Metanephros (tissue), 1 donor: ENCODE data around the gene EDDM3A. TPM values are rescaled to one million over a fixed set of nuclear protein-coding genes. Genes with fewer than 3 reads are reported as not detected.

ENCODE experiments used
- total RNA-seq: library from RNA; depleted of rRNA; stranded (reverse); fragments of >200 nt; gene quantifications from one replicate; pipeline ENCODE4 v1.2.3, GENCODE V29; 2014

Gene EDDM3A, protein sequence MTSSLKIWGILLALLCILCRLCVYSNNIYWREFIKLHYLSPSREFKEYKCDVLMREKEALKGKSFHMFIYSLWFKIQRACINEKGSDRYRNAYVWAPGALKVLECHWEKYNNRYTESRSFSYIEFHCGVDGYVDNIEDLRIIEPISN
- not detected for total RNA-seq

GRCh38 chr14:20745571-20746358 is at the start of gene EDDM3A:
EDDM3A (plus strand) TSS chr14:20745887; CDS start chr14:20747581, 1,694 bp downstream.

Other genes with a start within 250 kb of the EDDM3A start
- gene RNASE10, start 240.3 kb upstream of the EDDM3A start, total RNA-seq: not detected
- gene RNASE9, start 184.8 kb upstream of the EDDM3A start, total RNA-seq: not detected
- not detected for gene RNASE11, start 157.9 kb upstream of the EDDM3A start, total RNA-seq
- not detected for gene RNASE12, start 154.5 kb upstream of the EDDM3A start, total RNA-seq
- gene OR6S1, start 104.2 kb upstream of the EDDM3A start, total RNA-seq: not detected
- gene RNASE4, start 61.3 kb upstream of the EDDM3A start, total RNA-seq: 13.5 TPM
- gene ANG, start 57.1 kb upstream of the EDDM3A start, total RNA-seq: 5.1 TPM
- gene EDDM3B, start 22.5 kb downstream of the EDDM3A start, total RNA-seq: not detected
- 7.5 TPM for gene RNASE6, start 35.4 kb downstream of the EDDM3A start, total RNA-seq
- 198 TPM for gene RNASE1, start 57.0 kb downstream of the EDDM3A start, total RNA-seq
- 3.3 TPM for gene RNASE3, start 145.5 kb downstream of the EDDM3A start, total RNA-seq
- gene RNASE2, start 209.6 kb downstream of the EDDM3A start, total RNA-seq: 8.5 TPM
- 44.9 TPM for gene METTL17, start 244.1 kb downstream of the EDDM3A start, total RNA-seq